Measurements from ENCODE around the gene POLR3K.

POLR3K gene

DNA sequence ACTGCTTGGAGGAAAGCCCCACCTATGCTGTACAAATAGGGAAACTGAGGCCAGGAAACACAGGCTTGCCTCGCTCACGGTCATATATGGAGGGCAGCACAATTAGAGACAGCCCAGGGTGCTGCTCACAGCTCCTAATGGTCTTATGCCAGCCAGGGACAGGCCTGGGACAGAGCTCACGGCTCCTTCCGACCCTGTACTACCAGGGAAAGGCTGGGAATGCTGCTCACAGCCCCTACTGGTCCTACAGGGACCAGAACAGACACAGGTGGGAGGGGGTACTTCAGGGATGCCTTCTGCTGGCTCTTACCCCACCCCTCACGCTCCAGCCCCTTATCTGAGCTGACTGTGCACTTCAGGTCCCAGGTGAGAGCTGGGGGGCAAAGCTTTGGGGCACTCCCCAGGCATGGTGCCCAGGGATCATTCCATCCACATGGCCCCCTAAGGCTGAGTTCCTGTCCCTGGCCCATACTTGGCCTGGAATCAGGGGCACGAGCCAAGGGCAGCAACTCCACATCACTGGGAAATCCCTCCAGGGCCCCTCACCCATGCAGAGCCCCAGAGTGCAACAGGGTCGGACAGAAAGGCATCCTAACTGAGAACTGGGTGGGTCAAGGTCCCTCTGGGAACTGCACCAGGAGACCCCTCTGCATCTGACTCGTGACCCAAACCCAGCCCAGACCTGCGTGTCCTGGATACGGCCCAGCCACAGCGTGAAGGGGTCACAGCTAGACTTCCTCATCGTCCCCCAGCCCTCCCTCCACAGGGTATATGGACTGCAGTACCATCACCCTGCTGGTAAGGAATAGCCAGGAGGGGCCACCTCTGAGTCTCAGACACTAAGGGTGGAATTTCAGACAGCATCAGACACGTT lies 13.1 kb upstream of the POLR3K start:
- TF ChIP-seq, protein P1, sequence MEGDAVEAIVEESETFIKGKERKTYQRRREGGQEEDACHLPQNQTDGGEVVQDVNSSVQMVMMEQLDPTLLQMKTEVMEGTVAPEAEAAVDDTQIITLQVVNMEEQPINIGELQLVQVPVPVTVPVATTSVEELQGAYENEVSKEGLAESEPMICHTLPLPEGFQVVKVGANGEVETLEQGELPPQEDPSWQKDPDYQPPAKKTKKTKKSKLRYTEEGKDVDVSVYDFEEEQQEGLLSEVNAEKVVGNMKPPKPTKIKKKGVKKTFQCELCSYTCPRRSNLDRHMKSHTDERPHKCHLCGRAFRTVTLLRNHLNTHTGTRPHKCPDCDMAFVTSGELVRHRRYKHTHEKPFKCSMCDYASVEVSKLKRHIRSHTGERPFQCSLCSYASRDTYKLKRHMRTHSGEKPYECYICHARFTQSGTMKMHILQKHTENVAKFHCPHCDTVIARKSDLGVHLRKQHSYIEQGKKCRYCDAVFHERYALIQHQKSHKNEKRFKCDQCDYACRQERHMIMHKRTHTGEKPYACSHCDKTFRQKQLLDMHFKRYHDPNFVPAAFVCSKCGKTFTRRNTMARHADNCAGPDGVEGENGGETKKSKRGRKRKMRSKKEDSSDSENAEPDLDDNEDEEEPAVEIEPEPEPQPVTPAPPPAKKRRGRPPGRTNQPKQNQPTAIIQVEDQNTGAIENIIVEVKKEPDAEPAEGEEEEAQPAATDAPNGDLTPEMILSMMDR (conservative IDR thresholded peaks at IDR 0.05): no peak
- TF ChIP-seq ZFX (IDR thresholded peaks at IDR 0.05): no peak
- no peak overlapping the region for H3K27ac ChIP-seq

DNA sequence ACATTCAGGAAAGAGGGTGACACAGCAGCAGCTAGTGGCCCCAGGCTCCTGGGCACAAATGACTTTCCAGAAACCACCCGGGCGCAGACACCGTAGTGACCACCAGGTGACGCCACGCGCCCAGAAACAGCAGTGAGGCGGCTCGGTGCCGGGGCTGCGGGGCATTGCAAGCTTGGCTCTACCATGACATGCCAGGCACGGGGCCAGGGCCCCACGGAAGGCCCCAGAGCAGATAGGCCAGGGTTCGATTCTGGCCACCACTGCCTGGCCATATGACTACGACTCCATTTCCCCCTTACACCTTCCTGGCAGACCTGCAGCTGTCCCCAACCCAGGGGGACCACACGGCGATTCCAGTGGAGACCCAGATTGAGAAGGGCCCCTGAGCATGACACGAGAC lies 12.3 kb upstream of the POLR3K start:
- TF ChIP-seq, protein P1 (conservative IDR thresholded peaks at IDR 0.05): peak; percentile 98
- TF ChIP-seq ZFX (IDR thresholded peaks at IDR 0.05): no peak

DNA sequence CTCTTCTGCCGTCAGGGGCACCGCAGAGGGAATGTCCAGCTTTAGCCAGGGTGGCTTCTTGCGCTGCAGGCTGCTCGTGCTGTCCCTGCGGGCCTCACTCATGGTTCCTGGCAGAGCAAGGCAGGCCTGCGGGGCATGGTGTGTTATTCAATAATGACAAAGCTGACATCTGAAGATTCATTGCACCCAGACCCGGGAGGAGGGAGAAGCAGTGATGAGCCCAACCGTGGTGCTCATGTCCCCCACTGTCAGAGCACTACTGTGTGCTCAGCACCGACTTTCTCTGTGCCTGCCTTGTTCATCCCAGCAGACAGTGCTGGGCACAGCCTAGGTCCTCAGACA lies 11.5 kb upstream of the POLR3K start:
- H3K27ac ChIP-seq: no peak overlapping the region
- TF ChIP-seq, protein P1 (conservative IDR thresholded peaks at IDR 0.05): no peak
- no peak for TF ChIP-seq ZFX (IDR thresholded peaks at IDR 0.05)

More for the DNA sequence above, 12.3 kb upstream of the POLR3K start:
- no peak overlapping the region for H3K27ac ChIP-seq

DNA sequence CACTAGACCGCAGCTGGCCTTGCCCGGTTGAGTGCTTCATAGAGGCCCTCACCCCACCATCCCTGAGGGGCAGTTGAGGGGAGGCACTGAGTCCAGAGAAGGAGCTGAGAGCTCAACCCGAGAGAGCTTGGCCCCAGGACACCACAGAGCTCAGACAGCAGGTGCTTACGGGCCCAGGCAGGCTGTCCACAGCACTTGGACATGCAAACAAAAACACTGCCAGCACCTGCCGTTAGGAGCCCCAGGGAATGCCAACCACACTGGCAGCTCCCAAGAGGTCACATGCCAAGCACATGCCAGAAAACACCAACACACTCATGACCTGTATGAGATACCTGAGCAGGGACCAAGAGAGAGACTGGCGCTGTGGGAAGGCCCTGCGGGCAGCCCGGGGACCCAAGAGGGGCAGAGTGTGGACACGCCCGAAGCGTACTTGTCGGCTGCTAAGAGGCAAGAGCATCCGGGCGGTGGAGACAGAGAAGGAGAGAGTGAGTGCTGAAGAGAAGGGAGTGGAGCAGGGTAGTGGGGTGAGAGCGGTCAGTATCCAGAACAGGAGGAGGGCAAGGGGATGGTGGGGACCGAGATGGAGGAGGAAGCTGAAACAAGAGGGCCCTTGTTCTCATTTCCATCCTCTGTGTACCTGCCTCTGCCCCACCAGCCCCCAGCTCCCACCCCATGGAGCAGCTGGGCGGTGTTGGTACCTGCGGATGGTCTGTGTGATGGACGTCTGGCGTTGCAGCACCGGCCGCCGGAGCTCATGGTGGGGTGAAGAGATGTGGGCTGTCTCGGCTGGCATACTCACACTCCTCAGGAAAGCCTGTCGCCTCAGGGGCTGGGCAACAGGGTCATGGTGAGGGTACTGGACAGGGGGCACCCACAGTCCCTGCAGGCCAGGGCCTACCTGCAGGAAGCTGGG lies 10.8 kb upstream of the POLR3K start:
- TF ChIP-seq ZFX (IDR thresholded peaks at IDR 0.05): no peak
- TF ChIP-seq, protein P1 (conservative IDR thresholded peaks at IDR 0.05): no peak
- no peak overlapping the region for H3K27ac ChIP-seq

DNA sequence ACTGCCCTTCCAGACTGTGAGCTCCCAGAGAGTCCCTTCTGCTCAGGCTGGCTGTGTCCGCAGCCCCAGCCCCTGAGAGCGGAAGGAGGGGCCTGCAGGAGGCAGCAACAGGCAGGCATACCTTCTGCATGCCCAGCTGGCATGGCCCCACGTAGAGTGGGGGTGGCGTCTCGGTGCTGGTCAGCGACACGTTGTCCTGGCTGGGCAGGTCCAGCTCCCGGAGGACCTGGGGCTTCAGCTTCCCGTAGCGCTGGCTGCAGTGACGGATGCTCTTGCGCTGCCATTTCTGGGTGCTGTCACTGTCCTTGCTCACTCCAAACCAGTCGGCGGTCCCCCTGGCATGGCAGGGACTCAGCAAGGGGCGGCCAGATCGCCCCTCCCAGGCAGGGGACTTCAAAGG lies 10.1 kb upstream of the POLR3K start:
- no peak overlapping the region for H3K27ac ChIP-seq
- TF ChIP-seq, protein P1 (conservative IDR thresholded peaks at IDR 0.05): no peak
- no peak for TF ChIP-seq ZFX (IDR thresholded peaks at IDR 0.05)

DNA sequence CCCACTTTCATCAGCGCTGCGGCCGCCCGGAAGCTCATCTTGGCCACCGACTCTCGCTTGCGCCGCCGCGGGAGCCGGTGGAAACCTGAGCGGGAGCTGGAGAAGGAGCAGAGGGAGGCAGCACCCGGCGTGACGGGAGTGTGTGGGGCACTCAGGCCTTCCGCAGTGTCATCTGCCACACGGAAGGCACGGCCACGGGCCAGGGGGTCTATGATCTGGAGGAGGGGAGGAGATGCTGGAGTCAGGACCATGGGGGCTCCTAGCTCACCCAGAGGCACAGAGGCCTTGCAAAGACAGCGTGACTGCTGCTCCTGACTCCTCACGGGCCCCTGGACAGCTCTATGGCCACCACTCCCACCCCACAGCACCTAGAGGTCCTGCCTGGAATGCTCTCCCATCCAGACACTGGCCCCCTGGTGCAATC lies 9.6 kb upstream of the POLR3K start:
- TF ChIP-seq, protein P1 (conservative IDR thresholded peaks at IDR 0.05): no peak
- TF ChIP-seq ZFX (IDR thresholded peaks at IDR 0.05): no peak
- H3K27ac ChIP-seq: no peak overlapping the region
